ENCODE measurements around the gene GCKR. TPM values are rescaled to one million over a fixed set of nuclear protein-coding genes. Genes with fewer than 3 reads are reported as not detected.

The GCKR gene
- not detected for total RNA-seq

GRCh38 chr2:27496357-27497287 is at the start of gene GCKR:
TSS of gene GCKR (plus strand) at chr2:27496839. CDS start at chr2:27496905, 66 bp downstream.
- H3K27ac Mint-ChIP-seq: no peak within 1 kb of the TSS

GRCh38 chr2:27448381-27448780 is 48.3 kb upstream of the GCKR start:
- Mint-ChIP-seq H3K27me3 (no peaks in the 10 kb centered on the region), H3K4me1 (peaks cover 7% of the 10 kb centered on the region), H3K36me3 (peaks cover 3% of the 10 kb centered on the region), H3K4me3 (no peak overlapping the region), H3K9me3 (no peaks in the 10 kb centered on the region), H3K27ac (no peak overlapping the region)
- DNase-seq: no peak

More at GRCh38 chr2:27496357-27497287, at the start of gene GCKR:
- no peak for DNase-seq
- no peaks in the 10 kb centered on the region for H3K36me3 Mint-ChIP-seq
- H3K4me3 Mint-ChIP-seq: peak within 1 kb of the TSS; percentile 70
- peaks cover 7% of the 10 kb centered on the region for H3K4me1 Mint-ChIP-seq
- H3K27me3 Mint-ChIP-seq: peaks cover 47% of the 10 kb centered on the region
- no peaks in the 10 kb centered on the region for H3K9me3 Mint-ChIP-seq

GRCh38 chr2:27451095-27451494 is 45.5 kb upstream of the GCKR start:
- Mint-ChIP-seq H3K4me3 (no peak overlapping the region), H3K27ac (no peak overlapping the region), H3K4me1 (peaks cover 1% of the 10 kb centered on the region), H3K27me3 (no peaks in the 10 kb centered on the region), H3K9me3 (no peaks in the 10 kb centered on the region), H3K36me3 (peaks cover 2% of the 10 kb centered on the region)
- no peak for DNase-seq

- Mint-ChIP-seq H3K36me3 (peaks cover 2% of the 10 kb centered on the region), H3K4me3 (no peak overlapping the region), H3K4me1 (no peaks in the 10 kb centered on the region), H3K27me3 (no peaks in the 10 kb centered on the region), H3K27ac (no peak overlapping the region), H3K9me3 (no peaks in the 10 kb centered on the region)
- no peak for DNase-seq
These were observed 42.7 kb upstream of the GCKR start for GRCh38 chr2:27453968-27454367.

- Mint-ChIP-seq H3K4me3 (no peak overlapping the region), H3K27me3 (no peaks in the 10 kb centered on the region), H3K4me1 (no peaks in the 10 kb centered on the region), H3K36me3 (peaks cover 2% of the 10 kb centered on the region), H3K27ac (no peak overlapping the region), H3K9me3 (no peaks in the 10 kb centered on the region)
- DNase-seq: no peak
These were observed 35.5 kb upstream of the GCKR start for GRCh38 chr2:27461118-27461517.

GRCh38 chr2:27464443-27464842 is 32.2 kb upstream of the GCKR start:
- Mint-ChIP-seq H3K4me3 (no peak overlapping the region), H3K36me3 (peaks cover 2% of the 10 kb centered on the region), H3K27ac (no peak overlapping the region), H3K27me3 (no peaks in the 10 kb centered on the region), H3K4me1 (no peaks in the 10 kb centered on the region), H3K9me3 (no peaks in the 10 kb centered on the region)
- no peak for DNase-seq

GRCh38 chr2:27471961-27472360 is 24.7 kb upstream of the GCKR start:
- no peaks in the 10 kb centered on the region for H3K9me3 Mint-ChIP-seq
- H3K4me3 Mint-ChIP-seq: no peak overlapping the region
- H3K27ac Mint-ChIP-seq: no peak overlapping the region
- H3K4me1 Mint-ChIP-seq: no peaks in the 10 kb centered on the region
- H3K36me3 Mint-ChIP-seq: peaks cover 13% of the 10 kb centered on the region
- no peaks in the 10 kb centered on the region for H3K27me3 Mint-ChIP-seq
- no peak for DNase-seq

- Mint-ChIP-seq H3K27me3 (no peaks in the 10 kb centered on the region), H3K9me3 (no peaks in the 10 kb centered on the region), H3K36me3 (no peaks in the 10 kb centered on the region), H3K4me3 (no peak overlapping the region), H3K27ac (no peak overlapping the region), H3K4me1 (peaks cover 12% of the 10 kb centered on the region)
- DNase-seq: no peak
These were observed 11.1 kb upstream of the GCKR start for GRCh38 chr2:27485496-27485895.

- peak overlapping the region; percentile 85 for H3K27ac Mint-ChIP-seq
- H3K9me3 Mint-ChIP-seq: no peaks in the 10 kb centered on the region
- peaks cover 11% of the 10 kb centered on the region for H3K27me3 Mint-ChIP-seq
- H3K36me3 Mint-ChIP-seq: no peaks in the 10 kb centered on the region
- peaks cover 20% of the 10 kb centered on the region for H3K4me1 Mint-ChIP-seq
- H3K4me3 Mint-ChIP-seq: peak overlapping the region; percentile 89
- DNase-seq: peak; percentile 10
These were observed 7.5 kb upstream of the GCKR start for GRCh38 chr2:27489118-27489497.

GRCh38 chr2:27489498-27490397 is 6.9 kb upstream of the GCKR start, which contains the start of gene IFT172:
TSS of gene IFT172 (minus strand) at chr2:27489743. CDS start at chr2:27489653, 90 bp downstream.
- H3K27ac Mint-ChIP-seq: peak within 1 kb of the TSS; percentile 85

GRCh38 chr2:27492557-27492956 is 4.1 kb upstream of the GCKR start:
- Mint-ChIP-seq H3K9me3 (no peaks in the 10 kb centered on the region), H3K27ac (no peak overlapping the region), H3K4me3 (no peak overlapping the region), H3K4me1 (peaks cover 24% of the 10 kb centered on the region), H3K36me3 (no peaks in the 10 kb centered on the region), H3K27me3 (peaks cover 41% of the 10 kb centered on the region)
- DNase-seq: no peak

More at GRCh38 chr2:27489498-27490397, 6.9 kb upstream of the GCKR start, which contains the start of gene IFT172:
- peak; percentile 98 for DNase-seq
- no peaks in the 10 kb centered on the region for H3K9me3 Mint-ChIP-seq
- peaks cover 20% of the 10 kb centered on the region for H3K4me1 Mint-ChIP-seq
- no peaks in the 10 kb centered on the region for H3K36me3 Mint-ChIP-seq
- peaks cover 16% of the 10 kb centered on the region for H3K27me3 Mint-ChIP-seq
- H3K4me3 Mint-ChIP-seq: peak within 1 kb of the TSS; percentile 89

- no peaks in the 10 kb centered on the region for H3K36me3 Mint-ChIP-seq
- no peak overlapping the region for H3K27ac Mint-ChIP-seq
- DNase-seq: no peak
- H3K27me3 Mint-ChIP-seq: peaks cover 47% of the 10 kb centered on the region
- H3K4me1 Mint-ChIP-seq: peaks cover 24% of the 10 kb centered on the region
- peak overlapping the region; percentile 44 for H3K4me3 Mint-ChIP-seq
- no peaks in the 10 kb centered on the region for H3K9me3 Mint-ChIP-seq
These were observed 2.7 kb upstream of the GCKR start for GRCh38 chr2:27493948-27494283.

- peaks cover 20% of the 10 kb centered on the region for H3K4me1 Mint-ChIP-seq
- peaks cover 47% of the 10 kb centered on the region for H3K27me3 Mint-ChIP-seq
- no peak overlapping the region for H3K27ac Mint-ChIP-seq
- H3K4me3 Mint-ChIP-seq: peak overlapping the region; percentile 44
- DNase-seq: peak; percentile 18
- H3K36me3 Mint-ChIP-seq: no peaks in the 10 kb centered on the region
- H3K9me3 Mint-ChIP-seq: no peaks in the 10 kb centered on the region
These were observed 2.2 kb upstream of the GCKR start for GRCh38 chr2:27494284-27494943.

GRCh38 chr2:27494944-27495554 is 1.6 kb upstream of the GCKR start, which contains the start of gene FNDC4:
TSS of gene FNDC4 (minus strand) at chr2:27495200. CDS start at chr2:27494679, 521 bp downstream.
- peak; percentile 34 for DNase-seq
- Mint-ChIP-seq H3K4me3 (peak within 1 kb of the TSS; percentile 70), H3K9me3 (no peaks in the 10 kb centered on the region), H3K27ac (no peak within 1 kb of the TSS), H3K4me1 (peaks cover 16% of the 10 kb centered on the region), H3K27me3 (peaks cover 47% of the 10 kb centered on the region), H3K36me3 (no peaks in the 10 kb centered on the region)

All from activated naive CD8-positive, alpha-beta T cell treated with anti-CD3 and anti-CD28 coated beads for 36 hours (primary cell).